SH-SY5Y (cell line): Measurements from ENCODE around the gene CARD11.

Experiments
- GATA2 ChIP-seq: IDR thresholded peaks from 2 replicates; pipeline ENCODE4 v1.6.1; 2011; ENCODE audit warnings: mild to moderate bottlenecking, low read depth, low read length
- GATA3 ChIP-seq: IDR thresholded peaks from 2 replicates; pipeline ENCODE4 v1.6.1; 2011; ENCODE audit warnings: low read depth, mild to moderate bottlenecking, low read length, moderate library complexity

GRCh38 chr7:2941216-2941859, 102.3 kb downstream of the CARD11 start:
- TF ChIP-seq GATA2: no peak
- TF ChIP-seq GATA3: no peak
